ENCODE data around the gene CCDC50. TPM values are rescaled to one million over a fixed set of nuclear protein-coding genes. Genes with fewer than 3 reads are reported as not detected.

CCDC50 gene
- total and polyA plus RNA-seq, 2 of the 8 experiments (the other 6 are each of a cell fraction or from before 2014, with no cell fraction given): 7.3 to 19.2 TPM

DNA sequence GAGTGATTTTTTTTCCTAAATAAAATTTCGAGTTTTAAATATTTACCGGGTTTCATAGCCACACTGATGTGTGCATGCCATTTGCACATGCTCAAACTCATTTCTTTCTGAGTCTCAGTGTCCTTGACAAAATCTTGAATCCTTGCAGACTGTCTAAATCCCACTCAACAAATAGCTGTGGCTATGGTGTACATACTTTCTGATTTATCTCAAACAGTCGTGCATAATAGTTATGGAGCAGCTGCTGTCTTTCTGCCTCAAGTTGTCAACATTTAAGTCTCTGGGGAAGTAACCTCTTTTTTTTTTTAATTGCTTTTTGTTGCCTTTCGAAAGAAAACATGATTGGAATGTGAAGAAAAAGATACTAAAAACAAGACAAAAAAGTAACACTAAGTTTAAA is 53.9 kb downstream of the CCDC50 start:
- H4K5ac ChIP-seq (ENCODE audit: insufficient read length, low read depth, low read length): no peak overlapping the region
- WGBS, 2 experiments (ENCODE audit: extremely low coverage in 1 of 2, insufficient coverage in 1 of 2, insufficient read length in 1 of 2, insufficient replicate concordance in 2 of 2, low coverage in 1 of 2, low lambda C conversion rate in 2 of 2, missing lambda C conversion rate in 1 of 2): 83% methylated on average over 4 of the region's 4 CpGs; no CpG with 5 or more reads in 1 of the 2 experiments
- H2BK20ac ChIP-seq (ENCODE audit: low read length): no peak overlapping the region
- no peak overlapping the region for H3K27ac ChIP-seq (ENCODE audit: low read depth, low read length)
- TF ChIP-seq HDAC6 (IDR thresholded peaks at IDR 0.05; ENCODE audit: low read depth, low read length): no peak
- no peak for TF ChIP-seq SIX5 (IDR thresholded peaks at IDR 0.05; ENCODE audit: low read depth, low read length)
- no peak for TF ChIP-seq KDM1A (IDR thresholded peaks at IDR 0.05; ENCODE audit: borderline replicate concordance, low read length)
- TF ChIP-seq POLR2AphosphoS5 (IDR thresholded peaks at IDR 0.05; ENCODE audit: low read depth, low read length): no peak
- TF ChIP-seq, protein P1, sequence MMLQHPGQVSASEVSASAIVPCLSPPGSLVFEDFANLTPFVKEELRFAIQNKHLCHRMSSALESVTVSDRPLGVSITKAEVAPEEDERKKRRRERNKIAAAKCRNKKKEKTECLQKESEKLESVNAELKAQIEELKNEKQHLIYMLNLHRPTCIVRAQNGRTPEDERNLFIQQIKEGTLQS (IDR thresholded peaks at IDR 0.05; ENCODE audit: insufficient read depth, low read depth, low read length): no peak
- TF ChIP-seq POLR2A (IDR thresholded peaks at IDR 0.05; ENCODE audit: control extremely low read depth in 1 of 2, low read depth in 2 of 2, low read length in 2 of 2): no peak
- no peak for TF ChIP-seq MAX (IDR thresholded peaks at IDR 0.05)
- TF ChIP-seq ZNF274 (IDR thresholded peaks at IDR 0.05; ENCODE audit: borderline replicate concordance, extremely low read depth, low read length): no peak
- no peak overlapping the region for H3K9ac ChIP-seq (replicated peaks in 1 of 4; ENCODE audit: extremely low read depth in 1 of 4, low read depth in 3 of 4, low read length in 3 of 4)
- H3K79me1 ChIP-seq (ENCODE audit: low read depth, low read length): no peaks in the 10 kb centered on the region
- FAIRE-seq (no peak), DNase-seq (ENCODE audit: low read depth in 1 of 2, low spot score in 2 of 2) (no peak)
- no peak overlapping the region for H2BK12ac ChIP-seq (ENCODE audit: low read depth, low read length)
- no peak overlapping the region for H3K14ac ChIP-seq (ENCODE audit: insufficient read length)
- no peaks in the 10 kb centered on the region for H3K27me3 ChIP-seq (replicated peaks in 1 of 4; ENCODE audit: control insufficient read depth in 3 of 4, extremely low read depth in 1 of 4, insufficient read depth in 3 of 4, low read length in 3 of 4)
- H2BK15ac ChIP-seq (ENCODE audit: low read length): no peak overlapping the region
- H3K4me1 ChIP-seq (replicated peaks in 1 of 4; ENCODE audit: control insufficient read depth in 3 of 4, insufficient read depth in 4 of 4, low read length in 3 of 4): peaks cover 0 to 5% (median 3%) of the 10 kb centered on the region in 4 experiments; a peak in 3 of 7 replicates
- H3K18ac ChIP-seq (ENCODE audit: extremely low read depth, low read length): no peak overlapping the region
- no peak overlapping the region for H4K91ac ChIP-seq (replicated peaks; ENCODE audit: insufficient read length, low read length)
- no peaks in the 10 kb centered on the region for H4K20me1 ChIP-seq (replicated peaks in 1 of 2; ENCODE audit: control insufficient read depth in 1 of 2, insufficient read depth in 2 of 2, low read length in 2 of 2)
- H3K23me2 ChIP-seq (ENCODE audit: low read depth, low read length): no peaks in the 10 kb centered on the region
- H2BK5ac ChIP-seq (ENCODE audit: low read depth, low read length): no peak overlapping the region
- H3K36me3 ChIP-seq (ENCODE audit: control insufficient read depth in 2 of 4, insufficient read depth in 4 of 4, low read length in 3 of 4): peaks cover 0 to 14% (median 0%) of the 10 kb centered on the region in 4 experiments; a peak in 3 of 8 replicates
- no peak overlapping the region for H3K4me2 ChIP-seq (ENCODE audit: insufficient read depth in 1 of 2, low read depth in 2 of 2, low read length in 2 of 2)
- ChIA-PET POLR2A (ENCODE audit: partially characterized antibody) (interaction anchor here (0.6 to 3.6 kb wide), 2 partner anchors 9 to 16 kb away, joined by 3 to 13 read pairs; no protein-coding TSS in a partner anchor), CTCF (ENCODE audit: partially characterized antibody) (interaction anchor here (1.2 kb wide), 1 partner anchor 17 kb away, joined by 3 read pairs; no protein-coding TSS in a partner anchor)
- no peak overlapping the region for H3K56ac ChIP-seq (replicated peaks; ENCODE audit: insufficient read length, low read depth, low read length)
- H2AK5ac ChIP-seq (ENCODE audit: low read depth, low read length): no peak overlapping the region
- H3K23ac ChIP-seq (ENCODE audit: insufficient read length): no peak overlapping the region
- no peak overlapping the region for H3K4me3 ChIP-seq (ENCODE audit: extremely low read depth in 1 of 4, insufficient read depth in 2 of 4, low read depth in 3 of 4, low read length in 4 of 4)
- H3K79me2 ChIP-seq (ENCODE audit: control insufficient read depth in 1 of 2, insufficient read depth in 2 of 2, low read length in 2 of 2): no peaks in the 10 kb centered on the region
- no peak overlapping the region for H2AFZ ChIP-seq (ENCODE audit: low read length)
- no peaks in the 10 kb centered on the region for H3K9me3 ChIP-seq (ENCODE audit: insufficient read depth in 2 of 2, low read depth in 1 of 2, low read length in 1 of 2)
- no peak overlapping the region for H4K8ac ChIP-seq (ENCODE audit: extremely low read depth, insufficient read depth, low read length)
- no peak overlapping the region for H3K4ac ChIP-seq (replicated peaks; ENCODE audit: insufficient read length, low read depth, low read length)
- no peak overlapping the region for H2BK120ac ChIP-seq (replicated peaks; ENCODE audit: low read depth, low read length)

Data from H1 (cell line).